AG09319 (cell line): ENCODE results near the gene PMPCB.

ENCODE experiments used
- DNase-seq: peaks from one replicate; pipeline ENCODE4 v3.0.0-alpha.2; 2010; ENCODE audit warnings: low read depth; ENCODE audit errors: extremely low read depth
- CTCF ChIP-seq: IDR thresholded peaks from 2 replicates; pipeline ENCODE4 v1.5.1; 2011; ENCODE audit warnings: low read depth, mild to moderate bottlenecking, inconsistent platforms, low read length, moderate library complexity

The PMPCB gene

GRCh38 chr7:103293526-103293925, 3.7 kb upstream of the PMPCB start:
- no peak for DNase-seq
- TF ChIP-seq CTCF = no peak

- no peak for DNase-seq
- TF ChIP-seq CTCF = no peak
Observed at GRCh38 chr7:103297837-103298179, 573 bp downstream of the PMPCB start.

GRCh38 chr7:103299660-103300059, 2.4 kb downstream of the PMPCB start:
- DNase-seq = no peak
- no peak for TF ChIP-seq CTCF

- TF ChIP-seq CTCF = no peak
- no peak for DNase-seq
Observed at GRCh38 chr7:103301441-103301840, 4.2 kb downstream of the PMPCB start.

- TF ChIP-seq CTCF = no peak
- DNase-seq = no peak
Observed at GRCh38 chr7:103307503-103308231, 10.4 kb downstream of the PMPCB start.

- no peak for TF ChIP-seq CTCF
Observed at GRCh38 chr7:103314852-103315251, 17.6 kb downstream of the PMPCB start.

GRCh38 chr7:103316380-103316941, 19.2 kb downstream of the PMPCB start:
- TF ChIP-seq CTCF = no peak
- DNase-seq = no peak

More at GRCh38 chr7:103314852-103315251, 17.6 kb downstream of the PMPCB start:
- no peak for DNase-seq
